ENCODE results near the gene CHEK1.
A peak's percentile ranks its signal among the peaks of the same experiment; 100 is the strongest.

Gene CHEK1

DNA sequence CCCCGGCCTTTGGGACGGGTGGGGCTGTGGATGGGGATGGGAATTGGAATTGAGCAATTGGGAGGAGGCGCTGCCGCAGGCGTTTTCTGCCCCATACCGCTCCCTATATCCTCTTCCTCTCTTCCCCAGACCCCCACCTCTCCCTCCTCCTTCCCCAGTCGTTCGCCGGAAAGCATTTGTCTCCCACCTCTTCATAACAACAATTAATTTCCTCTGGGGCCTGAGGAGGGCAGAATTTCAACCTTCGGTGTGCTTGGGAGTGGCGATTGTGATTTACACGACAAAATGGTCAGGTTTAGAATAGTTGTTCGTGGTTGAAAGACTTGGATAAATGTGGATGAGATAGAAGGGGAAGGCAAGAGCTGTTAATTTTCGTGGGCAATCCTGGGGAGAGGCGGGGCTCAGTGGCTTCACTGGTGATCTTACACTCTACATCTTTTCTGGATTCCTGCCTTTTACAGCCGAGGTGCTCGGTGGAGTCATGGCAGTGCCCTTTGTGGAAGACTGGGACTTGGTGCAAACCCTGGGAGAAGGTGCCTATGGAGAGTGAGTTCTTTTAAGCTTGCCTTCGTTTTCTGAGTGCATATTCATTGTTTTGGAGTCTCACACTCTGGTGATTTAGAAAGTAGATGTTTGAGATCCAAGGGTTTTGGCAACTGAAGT lies 1.5 kb downstream of the CHEK1 start:
- DNase-seq (ENCODE audit: low read depth in 2 of 2), result peak in 1 of 2 experiments; percentile 8

DNA sequence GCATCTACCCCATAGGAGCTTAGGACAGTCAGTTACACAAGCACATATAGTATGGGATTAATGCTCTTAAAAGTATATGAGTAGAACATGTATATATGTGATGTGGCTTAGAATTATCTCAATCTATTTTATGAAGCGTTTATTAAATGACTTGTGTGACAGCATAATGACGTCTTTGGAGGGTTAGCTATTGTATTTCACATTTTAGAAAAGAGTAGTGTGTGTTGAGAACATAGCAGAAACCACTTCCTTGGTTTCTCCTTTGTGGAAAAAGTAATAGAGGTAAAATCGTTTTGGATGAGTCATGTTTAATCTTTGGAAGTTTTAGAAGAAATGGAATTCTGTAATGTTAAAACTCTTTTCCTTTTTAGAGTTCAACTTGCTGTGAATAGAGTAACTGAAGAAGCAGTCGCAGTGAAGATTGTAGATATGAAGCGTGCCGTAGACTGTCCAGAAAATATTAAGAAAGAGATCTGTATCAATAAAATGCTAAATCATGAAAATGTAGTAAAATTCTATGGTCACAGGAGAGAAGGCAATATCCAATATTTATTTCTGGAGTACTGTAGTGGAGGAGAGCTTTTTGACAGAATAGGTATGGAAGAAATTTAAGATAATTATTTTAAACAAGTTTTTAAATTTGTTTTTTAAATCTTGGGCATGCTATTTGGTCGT lies 2.4 kb downstream of the CHEK1 start:
- DNase-seq (ENCODE audit: low read depth in 2 of 2), result no peak

DNA sequence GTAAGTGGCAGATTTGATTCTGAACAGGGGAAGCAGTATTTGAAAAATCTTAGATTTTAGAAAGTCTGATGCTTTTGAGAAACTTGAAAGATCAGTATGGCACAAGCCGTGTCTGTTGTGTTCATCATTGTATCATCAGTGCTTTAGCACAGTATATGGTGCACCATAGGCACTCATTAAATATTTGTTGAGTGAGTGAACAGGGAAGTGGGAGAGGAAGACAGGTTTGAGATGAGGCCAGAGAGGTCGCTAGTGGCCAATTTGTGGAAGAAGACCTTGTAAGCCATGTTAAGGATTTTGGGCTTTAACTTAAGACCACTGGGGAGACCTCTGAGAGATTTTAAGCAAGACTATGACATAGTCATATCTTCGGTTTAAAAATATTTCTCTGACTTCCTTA lies 12.9 kb downstream of the CHEK1 start:
- DNase-seq (ENCODE audit: low read depth in 2 of 2), result no peak

DNA sequence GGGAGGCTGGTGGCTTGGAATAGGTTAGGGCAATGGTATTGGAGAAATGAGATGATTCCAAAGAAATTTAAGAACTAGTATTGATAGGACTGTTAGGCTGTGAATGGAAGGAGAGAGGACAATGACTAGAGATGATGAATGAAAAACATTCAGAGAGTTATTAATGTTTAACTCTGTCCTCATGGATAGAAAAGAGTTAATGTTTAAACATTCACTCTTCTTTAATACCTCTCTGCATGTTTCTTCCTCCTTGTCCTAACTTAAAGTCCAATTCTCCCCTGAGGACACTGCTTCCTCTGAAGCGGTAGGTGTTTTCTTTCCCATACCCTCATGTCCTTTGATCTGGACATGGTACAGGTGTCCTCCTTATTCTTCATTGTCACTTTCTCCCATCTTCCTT lies 13.4 kb downstream of the CHEK1 start:
- DNase-seq (ENCODE audit: low read depth in 2 of 2), result no peak

DNA sequence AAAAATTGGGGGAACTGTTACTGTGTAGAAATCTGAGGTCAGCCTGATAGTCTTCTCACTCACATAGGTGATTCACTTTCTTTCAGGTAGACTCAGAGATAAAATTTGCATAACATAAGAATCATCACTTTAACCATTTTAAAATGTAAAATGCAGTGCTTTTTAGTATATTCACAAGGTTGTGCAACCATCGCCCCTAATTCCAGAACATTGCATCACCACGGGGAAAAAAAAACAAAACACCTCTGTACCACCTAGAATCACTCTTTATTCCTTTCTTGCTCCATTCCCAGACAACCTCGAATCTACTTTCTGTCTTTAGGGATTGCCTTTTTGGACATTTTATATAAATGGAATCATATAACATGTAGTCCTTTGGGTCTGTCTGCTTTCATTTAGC lies 20.9 kb downstream of the CHEK1 start:
- DNase-seq (ENCODE audit: low read depth in 2 of 2), result no peak

DNA sequence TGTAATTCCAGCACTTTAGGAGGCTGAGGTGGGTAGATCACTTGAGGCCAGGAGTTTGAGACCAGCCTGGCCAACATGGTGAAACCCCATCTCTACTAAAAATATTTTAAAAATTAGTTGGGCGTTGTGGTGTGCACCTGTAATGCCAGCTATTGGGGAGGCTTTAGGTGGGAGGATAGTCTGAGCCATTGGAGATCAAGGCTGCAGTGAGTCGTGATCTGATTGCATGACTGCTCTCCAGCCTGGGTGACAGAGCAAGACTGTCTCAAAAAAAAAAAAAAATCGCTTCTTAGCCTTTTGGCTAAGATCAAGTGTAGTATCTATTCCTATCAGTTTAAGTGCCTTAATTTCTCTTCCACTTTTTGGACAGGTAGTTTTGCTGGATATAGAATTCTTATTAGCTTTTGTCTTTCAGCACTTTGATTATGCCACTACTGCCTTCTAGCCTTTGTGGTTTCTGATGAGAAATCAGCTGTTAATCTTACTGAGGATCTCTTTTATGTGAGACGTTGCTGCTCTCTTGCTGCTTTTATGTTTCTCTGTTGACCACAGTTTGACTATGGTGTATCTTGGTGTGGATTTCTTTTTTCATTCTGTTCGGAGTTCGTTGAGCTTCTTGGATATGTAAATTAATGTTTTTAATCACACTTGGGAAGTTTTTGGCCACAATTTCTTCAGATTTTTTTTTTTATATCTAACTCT lies 24.7 kb downstream of the CHEK1 start:
- no peak for DNase-seq (ENCODE audit: low read depth in 2 of 2)

DNA sequence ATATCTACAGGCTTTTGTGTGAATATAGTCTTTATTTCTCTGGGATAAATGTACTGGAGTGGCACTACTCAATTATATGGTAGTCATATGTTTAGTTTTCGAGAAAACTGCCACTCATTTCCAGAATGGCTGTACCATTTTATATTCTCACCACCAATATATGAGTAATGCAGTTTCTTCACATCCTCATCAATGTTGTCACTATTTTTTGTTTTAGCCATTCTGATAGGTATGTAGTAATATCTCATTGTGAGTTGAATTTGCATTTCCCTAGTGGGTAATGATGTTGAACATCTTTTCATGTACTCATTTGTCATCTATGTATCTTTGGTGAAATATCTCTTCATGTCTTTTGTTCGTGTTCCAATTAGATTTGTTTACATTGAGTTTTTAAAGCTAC lies 37.7 kb downstream of the CHEK1 start:
- no peak for DNase-seq (ENCODE audit: low read depth in 2 of 2)

DNA sequence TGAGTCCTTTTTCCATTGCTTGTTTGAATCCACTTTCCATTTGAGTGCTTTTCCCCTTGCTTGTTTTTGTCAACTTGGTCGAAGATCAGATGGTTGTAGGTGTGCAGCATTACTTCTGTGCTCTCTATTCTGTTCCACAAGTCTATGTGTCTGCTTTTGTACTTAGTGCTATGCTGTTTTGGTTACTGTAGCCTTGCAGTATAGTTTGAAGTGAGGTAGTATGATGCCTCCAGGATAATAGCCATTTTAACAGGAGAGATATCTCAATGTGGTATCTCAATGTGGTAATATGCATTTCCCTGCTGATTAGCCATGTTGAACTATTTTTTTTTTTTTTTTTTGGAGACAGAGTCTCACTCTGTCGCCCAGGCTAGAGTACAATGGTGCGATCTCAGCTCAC lies 38.9 kb downstream of the CHEK1 start:
- DNase-seq (ENCODE audit: low read depth in 2 of 2), result no peak

DNA sequence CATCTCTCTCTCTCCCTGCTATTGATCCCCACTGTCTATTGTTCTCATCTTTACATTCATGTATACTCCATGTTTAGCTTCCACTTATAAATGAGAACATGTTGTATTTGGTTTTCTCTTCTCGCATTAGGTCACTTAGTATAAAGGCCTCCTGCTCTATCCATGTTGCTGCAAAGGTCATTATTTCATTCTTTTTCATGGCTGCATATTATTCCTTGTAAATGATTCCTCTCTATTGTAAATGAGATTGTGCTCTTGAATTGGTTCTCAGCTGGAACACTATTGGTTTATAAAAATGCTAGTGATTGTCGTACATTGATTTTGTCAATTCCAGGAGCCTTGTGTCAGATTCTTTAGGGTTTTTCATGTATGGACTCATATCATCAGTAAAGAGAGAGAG lies 42.2 kb downstream of the CHEK1 start:
- no peak for DNase-seq (ENCODE audit: low read depth in 2 of 2)

DNA sequence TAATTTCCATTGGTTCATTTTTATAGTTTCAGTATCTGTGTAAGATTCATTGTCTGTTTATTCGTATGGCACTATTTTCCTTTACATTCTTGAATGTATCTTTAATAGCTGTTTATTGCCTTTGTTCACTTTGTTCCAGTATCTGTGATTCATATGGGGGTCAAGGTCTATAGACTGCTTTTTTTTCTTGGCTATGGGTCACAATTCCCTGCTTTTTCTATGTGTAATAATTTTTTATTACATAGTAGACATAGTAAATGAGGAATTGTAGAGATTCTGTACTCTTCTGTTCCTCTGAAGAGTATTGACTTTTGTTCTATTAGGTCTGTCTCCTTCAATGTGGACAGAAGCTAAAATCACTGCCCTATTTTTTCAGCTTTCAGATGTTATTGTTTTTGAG lies 45.2 kb downstream of the CHEK1 start:
- DNase-seq (ENCODE audit: low read depth in 2 of 2), result no peak

DNA sequence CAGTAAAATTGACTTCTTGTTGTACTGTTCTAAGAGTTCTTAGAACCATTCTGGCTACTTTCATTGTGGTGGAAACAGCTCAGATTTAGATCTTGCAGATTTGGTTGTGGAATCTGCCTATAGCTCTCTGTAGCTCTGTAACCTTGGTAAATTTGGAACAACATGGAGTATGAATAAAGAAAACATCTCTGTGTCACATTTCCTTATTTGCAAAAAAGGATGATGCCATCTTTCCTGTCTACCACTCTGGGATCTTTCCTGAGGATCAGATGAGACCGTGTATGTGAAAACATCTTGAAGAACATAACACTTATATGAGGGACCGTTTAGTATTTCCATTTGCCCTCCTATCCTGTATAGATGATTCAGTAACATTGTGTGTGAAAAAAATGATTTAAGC lies 46.6 kb downstream of the CHEK1 start:
- DNase-seq (ENCODE audit: low read depth in 2 of 2), result no peak

DNA sequence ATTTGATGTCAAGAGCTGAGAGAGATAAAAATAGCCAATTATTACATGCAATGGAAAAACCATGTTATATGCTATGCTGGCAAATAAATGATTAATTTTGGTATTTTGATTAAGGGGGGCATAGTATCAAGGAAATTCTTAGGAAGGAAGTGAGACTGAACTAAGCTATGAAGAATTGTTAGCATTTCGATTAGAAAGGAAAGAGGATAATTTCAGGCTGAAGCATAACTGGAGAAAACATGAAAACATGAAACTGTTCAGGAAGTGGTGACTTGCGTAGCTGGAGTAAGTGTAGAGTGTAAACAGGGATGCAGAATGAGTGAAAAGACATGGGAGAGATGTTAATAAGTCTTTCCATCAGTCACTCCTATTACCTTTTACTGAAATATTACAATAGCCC lies 49.2 kb downstream of the CHEK1 start:
- DNase-seq (ENCODE audit: low read depth in 2 of 2), result no peak

DNA sequence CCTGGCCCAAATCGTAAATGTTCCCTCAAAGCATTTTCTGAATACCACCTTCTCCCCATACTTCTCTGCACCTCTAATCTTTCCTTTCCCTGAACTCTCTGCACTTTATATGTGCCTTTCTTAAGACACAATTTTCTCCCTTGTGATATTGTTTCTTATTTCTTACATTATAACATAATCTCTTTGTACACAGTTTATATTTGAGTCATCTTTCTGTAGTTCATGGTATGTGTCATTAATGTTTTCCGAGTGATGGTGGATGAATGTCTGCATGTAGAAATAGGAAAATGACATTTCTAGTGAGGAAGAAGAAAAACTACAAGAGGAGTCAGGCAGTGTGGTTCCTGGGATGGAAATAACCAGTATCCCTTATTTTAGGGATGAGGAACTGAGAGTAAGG lies 50.2 kb downstream of the CHEK1 start:
- no peak for DNase-seq (ENCODE audit: low read depth in 2 of 2)

DNA sequence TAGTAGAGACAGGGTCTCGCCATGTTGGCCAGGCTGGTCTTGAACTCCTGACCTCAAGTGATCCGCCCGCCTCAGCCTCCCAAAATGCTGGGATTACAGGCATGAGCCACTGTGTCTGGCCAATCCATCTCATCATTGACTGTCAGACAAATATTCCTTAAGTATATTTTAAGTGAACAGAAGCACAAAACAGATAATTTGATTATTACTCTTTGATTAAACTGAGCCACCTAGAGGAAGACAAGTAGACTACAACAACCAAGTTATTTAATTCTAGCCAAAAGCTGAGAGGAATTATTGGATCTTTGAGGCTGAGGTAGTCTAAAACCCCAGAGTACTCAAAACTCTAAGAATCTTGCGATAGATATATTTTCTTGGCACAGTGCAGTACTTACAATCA lies 54.4 kb downstream of the CHEK1 start:
- DNase-seq (ENCODE audit: low read depth in 2 of 2), result no peak

DNA sequence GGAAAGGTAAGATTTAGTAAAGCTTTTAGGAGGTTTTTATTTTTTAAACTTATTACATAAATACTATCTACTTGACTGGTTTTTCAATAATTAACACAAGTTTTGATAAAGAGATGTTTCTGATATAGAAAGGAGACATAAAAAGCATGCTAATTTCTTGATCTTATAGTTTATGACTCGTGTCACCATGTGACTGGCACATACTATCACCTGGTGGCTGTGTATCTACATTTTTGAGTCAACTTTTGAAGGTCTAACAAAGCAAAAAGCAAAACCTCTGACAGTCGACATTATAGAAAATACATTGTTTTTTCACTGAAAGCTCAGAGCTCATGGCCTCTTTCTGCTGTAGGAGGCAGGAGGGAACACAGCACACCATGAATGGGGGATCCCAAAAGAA lies 54.9 kb downstream of the CHEK1 start:
- DNase-seq (ENCODE audit: low read depth in 2 of 2), result no peak

DNA sequence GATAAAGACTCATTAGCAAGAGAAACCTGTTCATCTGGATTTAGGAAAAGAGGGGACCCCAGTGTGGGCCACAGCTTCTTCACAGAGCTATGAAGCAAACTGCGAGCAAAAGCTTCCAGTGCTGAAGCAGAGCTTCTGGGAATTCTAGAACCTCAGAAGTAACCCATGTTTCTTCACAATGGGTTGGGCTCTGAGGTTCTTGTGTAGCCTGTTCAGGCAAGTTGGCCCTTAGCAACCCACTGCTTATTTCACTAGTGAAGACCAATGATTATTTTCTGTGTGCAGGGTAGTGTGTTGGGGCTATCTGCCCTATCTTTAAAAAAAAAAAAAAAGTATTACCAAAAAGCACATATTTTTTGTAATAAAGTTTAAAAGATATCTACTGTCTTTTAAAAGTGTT lies 55.8 kb downstream of the CHEK1 start, which contains the start of gene ACRV1:
Gene ACRV1 (minus strand): TSS at position 101 of the 400 bp plus-strand sequence. CDS start 67 bp downstream, at position 34.
- DNase-seq (ENCODE audit: low read depth in 2 of 2), result no peak

DNA sequence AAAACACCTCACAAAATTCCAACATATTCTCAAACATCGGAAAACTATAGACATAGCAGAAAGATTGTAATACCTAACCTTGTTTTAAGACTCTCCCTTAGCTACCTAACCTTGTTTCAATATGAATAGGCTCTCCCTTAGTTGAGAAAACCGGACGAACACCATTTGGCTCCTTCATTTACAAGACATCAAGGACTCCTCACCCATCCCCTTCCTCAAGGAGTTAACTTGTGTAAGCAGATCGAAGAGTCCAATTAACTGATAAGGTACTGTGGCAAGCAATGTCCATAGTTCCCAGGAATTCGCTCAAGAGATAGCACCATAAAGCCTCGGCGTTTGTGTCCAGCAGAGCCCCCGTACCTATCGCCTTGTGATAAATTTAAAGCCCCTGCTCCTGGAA lies 60.3 kb downstream of the CHEK1 start:
- DNase-seq (ENCODE audit: low read depth in 2 of 2), result no peak

DNA sequence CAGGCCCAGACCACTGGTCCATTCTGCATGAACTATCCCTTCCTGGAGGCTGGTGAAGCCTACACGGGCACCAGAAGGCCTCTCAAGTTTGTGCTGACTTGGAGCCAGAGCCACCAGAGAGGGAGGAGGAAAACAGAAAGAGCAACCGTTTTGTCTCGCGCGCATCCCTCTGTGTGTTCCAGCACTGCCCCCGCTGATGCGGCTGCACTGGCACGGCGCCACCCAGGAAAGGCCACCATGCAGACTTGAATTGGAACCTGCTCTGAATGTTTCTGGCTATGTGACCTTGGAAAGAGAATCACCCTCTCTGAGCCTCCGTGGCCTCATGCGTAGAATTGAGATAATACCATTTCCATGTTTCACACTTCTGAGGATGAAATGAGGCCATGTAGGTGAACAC lies 63.1 kb downstream of the CHEK1 start:
- DNase-seq (ENCODE audit: low read depth in 2 of 2), result no peak

DNA sequence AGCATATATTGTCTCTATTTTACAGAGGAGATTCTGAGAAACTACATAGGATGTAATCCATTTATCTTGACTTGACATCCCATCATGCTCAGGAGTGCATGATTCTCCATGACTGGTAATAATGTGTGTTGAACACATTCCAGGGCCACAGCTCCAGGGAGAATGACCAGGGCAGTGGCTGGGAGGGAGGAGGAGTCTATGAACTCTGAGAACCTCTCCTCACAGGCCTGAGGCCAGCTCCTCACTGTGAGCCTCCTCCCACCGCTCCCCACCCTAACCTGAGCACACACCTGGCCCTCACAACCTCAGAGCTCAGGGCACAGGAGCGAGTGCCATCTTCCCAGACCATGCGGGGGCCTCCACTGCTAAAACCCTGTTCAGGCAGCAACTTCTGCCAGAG lies 63.7 kb downstream of the CHEK1 start:
- no peak for DNase-seq (ENCODE audit: low read depth in 2 of 2)

DNA sequence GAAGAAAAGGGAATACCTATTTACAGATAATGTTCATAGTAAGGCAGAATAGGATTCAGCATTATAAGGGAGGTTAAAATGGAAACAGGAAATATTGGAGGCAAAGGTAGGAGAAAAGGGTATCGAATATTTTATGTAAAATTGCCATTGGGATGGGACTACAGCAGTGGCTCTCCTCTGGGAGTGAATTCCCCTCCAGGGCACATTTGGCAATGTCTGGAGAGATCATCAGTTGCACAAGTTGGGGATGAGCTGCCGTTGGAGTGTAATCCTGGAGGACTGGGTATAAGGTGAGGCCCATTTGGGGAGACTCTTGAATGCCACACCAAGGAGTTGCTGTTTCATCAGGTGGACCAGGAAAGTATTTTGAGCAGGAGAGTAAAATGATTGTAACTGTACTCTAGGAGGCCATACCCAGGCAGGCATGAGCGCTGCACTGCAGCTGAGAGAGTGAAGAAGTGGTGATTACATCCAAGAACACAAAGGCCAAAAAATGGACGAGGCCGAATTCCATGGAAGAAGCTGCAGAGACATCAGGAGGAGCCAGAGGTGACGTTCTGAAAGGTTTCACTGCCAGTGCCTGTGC lies 64.4 kb downstream of the CHEK1 start:
- DNase-seq (ENCODE audit: low read depth in 2 of 2), result no peak

DNA sequence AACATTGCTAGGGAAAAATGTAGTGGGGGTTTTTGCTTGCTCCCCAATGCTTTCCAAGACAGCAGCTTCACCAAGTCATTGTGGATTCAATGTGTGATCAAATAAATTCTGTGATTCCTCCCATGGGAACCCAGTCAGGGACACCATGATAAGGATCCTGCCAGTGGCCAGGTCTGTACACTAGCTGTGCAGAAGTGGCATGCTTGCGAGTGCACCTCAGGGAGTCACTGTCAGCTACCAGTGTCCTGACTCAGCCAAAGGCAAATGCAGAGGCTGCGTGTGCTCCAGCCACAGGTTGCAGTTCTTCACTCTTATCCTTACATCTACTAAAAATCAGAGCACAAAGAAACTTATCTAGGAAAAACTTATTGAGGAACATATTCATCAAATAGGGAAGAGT lies 65.0 kb downstream of the CHEK1 start:
- DNase-seq (ENCODE audit: low read depth in 2 of 2), result no peak

DNA sequence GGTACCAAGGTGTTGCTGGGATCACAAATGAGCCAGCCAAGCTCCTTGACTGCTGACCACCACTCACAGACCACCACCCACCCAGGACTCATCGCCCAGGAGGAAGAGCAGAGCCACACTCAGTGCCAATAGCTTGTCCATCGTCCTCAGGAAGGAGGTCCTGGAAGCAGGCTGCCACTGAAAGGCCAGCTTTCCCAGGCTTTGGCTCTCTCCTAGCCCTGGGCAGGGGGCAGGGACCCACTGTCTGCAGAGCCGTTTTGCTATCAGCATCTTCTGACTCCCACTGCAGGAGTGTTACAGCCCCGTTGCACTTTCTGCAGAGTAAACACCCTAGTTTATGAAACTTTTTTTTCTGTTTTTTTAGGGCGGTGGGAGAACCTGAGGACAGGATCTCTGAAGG lies 67.9 kb downstream of the CHEK1 start:
- no peak for DNase-seq (ENCODE audit: low read depth in 2 of 2)

DNA sequence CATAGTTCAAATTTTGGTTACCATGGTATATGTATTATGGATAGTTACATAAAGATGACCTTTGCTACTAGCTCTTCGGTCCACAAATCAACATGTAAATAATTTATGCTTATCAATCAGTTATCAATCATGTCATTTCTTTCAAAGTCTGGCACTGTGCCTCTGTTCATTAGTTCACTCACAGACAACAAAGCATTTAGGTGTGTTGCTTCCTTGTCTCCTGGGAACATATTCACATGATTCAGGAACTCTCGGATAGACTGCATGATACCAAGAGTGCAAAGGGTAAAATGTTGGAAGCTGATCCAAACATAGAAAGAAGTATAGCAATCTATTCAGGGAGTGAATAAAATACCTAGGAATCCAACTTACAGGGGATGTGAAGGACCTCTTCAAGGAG lies 70.0 kb downstream of the CHEK1 start:
- no peak for DNase-seq (ENCODE audit: low read depth in 2 of 2)
